Ovary (tissue), 9 donors: ENCODE results near the gene TCF7L1. TPM values are rescaled to one million over a fixed set of nuclear protein-coding genes. Genes with fewer than 3 reads are reported as not detected.

Source experiments
- DNase-seq, 5 donors: peaks; one replicate each; pipeline ENCODE4 v3.0.0-alpha.2; 2019 to 2020
- H3K27ac ChIP-seq, 2 donors: fragments of 200-600 bp; one replicate each; pipeline versions ENCODE4 v1.5.1 to v1.8.0; 2019 to 2022
- H3K27me3 ChIP-seq: fragments of 200-600 bp; one replicate; pipeline ENCODE4 v1.8.0; 2022
- H3K36me3 ChIP-seq: fragments of 200-600 bp; sonication (generic); one replicate; pipeline ENCODE4 v1.5.1; 2019
- H3K4me1 ChIP-seq: one replicate; pipeline ENCODE4 v1.8.1; 2013; ENCODE audit warnings: mild to moderate bottlenecking, moderate library complexity; ENCODE audit not compliant: insufficient read depth
- H3K4me3 ChIP-seq: fragments of 200-600 bp; sonication (generic); one replicate; pipeline ENCODE4 v1.5.1; 2017
- H3K9me3 ChIP-seq, 2 donors: fragments of 200-600 bp in 1 of 2; sonication (generic) in 1 of 2; one replicate each; pipeline versions ENCODE4 v1.5.1 to v1.8.1; 2013 to 2019; ENCODE audit warnings: mild to moderate bottlenecking in 1 of 2, moderate library complexity in 1 of 2
- EP300 ChIP-seq: sonication (generic); formaldehyde crosslinking; IDR thresholded peaks from one replicate; pipeline ENCODE4 v1.6.1; 2017; ENCODE audit warnings: antibody characterized with exemption
- POLR2A ChIP-seq: fragments of 450-650 bp; IDR thresholded peaks from one replicate; pipeline ENCODE4 v1.6.1; 2017; ENCODE audit warnings: antibody characterized with exemption, mild to moderate bottlenecking, moderate library complexity
- WGBS, 3 donors: extraction: QIAGEN DNeasy Blood & Tissue Kit in 1 of 3; methylation state at CpG; one replicate each; pipeline versions ENCODE4 v1.1.5 to v1.1.7; 2013 to 2017; 5-methylcytosine and 5-hydroxymethylcytosine counted together
- intact Hi-C, 4 donors: fragments of 100-400 bp; cut with DNase I; formaldehyde crosslinking; loops; one replicate each; pipeline versions ENCODE4 v1.11.0 to v1.15.1; 2022 to 2023
- polyA plus RNA-seq, 2 donors: library from polyadenylated mRNA; stranded (reverse); fragments of 200-250 nt in 1 of 2; fragments of 350-450 nt in 1 of 2; fragmentation: Illumina TruSeq in 1 of 2; extraction: RNeasy Lipid Tissue Mini Kit (QIAGEN cat#74804) in 1 of 2; gene quantifications; one replicate each; pipeline ENCODE4 v1.2.3, GENCODE V29; 2013 to 2014
- total RNA-seq, 7 donors: library from RNA; depleted of rRNA in 2 of 7; stranded (reverse); fragments of >200 nt in 2 of 7; fragmentation: NEBNext Ultra II Directional in 3 of 7; extraction: Animal tissue kit (Norgen Biotek cat#: 25700) in 3 of 7; gene quantifications; one replicate each; pipeline versions ENCODE4 v1.1.0 to v1.2.4, GENCODE V29; 2016 to 2023
- TF ChIP-seq, protein P1 (sequence below), 3 donors: fragments of 450-650 bp in 2 of 3; fragments of 200-600 bp in 1 of 3; IDR thresholded peaks; one replicate each; pipeline versions ENCODE4 v1.5.1 to v1.8.0; 2016 to 2022; ENCODE audit warnings: antibody characterized with exemption in 3 of 3, mild to moderate bottlenecking in 1 of 3
- donor health status: DM: no; HTN: no; CAD: no; lungs with moderate emphysema.
- donor health status: DM: no; HTN: no; CAD: no.
- donor health status: Bipolar disorder and iron deficiency.
- donor health status: DM: yes; HTN: yes; CAD: no.
- donor health status: DM: no; HTN: no; CAD: no.
- donor health status: DM: yes; HTN: yes; CAD: no.

TCF7L1 gene
- total and polyA plus RNA-seq, 9 donors: 5.2 to 29.8 (median 23.9) TPM

DNA sequence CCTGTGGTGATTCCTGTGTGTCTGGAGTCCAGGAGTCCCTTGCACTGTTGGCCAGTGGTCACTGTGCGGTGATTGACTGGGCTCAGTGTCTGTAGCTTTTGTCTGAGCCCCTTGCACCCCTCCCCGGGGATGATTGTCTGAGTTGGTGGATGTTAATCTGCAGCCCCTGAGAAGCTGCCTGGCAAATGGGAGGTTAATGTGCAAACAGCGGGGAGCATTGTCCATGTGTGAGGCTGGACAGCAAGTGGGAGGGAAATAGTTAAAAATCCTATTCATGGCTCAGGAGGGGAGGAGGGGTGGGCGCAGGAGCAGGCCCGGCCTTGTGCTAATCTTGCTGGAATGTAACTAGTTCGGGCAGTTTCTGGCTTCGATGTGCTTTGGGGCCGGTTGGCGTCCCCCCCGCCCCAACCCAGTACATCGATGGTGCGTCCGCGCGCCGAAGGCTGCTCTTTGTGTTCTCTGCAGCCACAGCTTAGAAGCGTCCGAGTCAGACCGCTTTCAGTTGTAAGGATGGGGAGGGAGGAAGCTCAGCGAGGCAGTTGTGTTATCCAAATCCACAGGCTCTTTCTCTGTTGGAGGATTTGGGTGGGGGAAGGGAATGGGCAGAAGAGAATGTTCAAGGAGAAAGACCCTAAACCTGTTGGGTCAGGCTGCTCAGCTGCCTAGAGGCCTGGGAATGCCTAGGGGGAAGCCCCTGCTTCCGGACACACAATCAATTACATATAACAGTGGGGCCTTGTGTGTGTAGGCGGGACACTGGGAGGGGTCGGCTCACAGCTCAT, 122.8 kb downstream of the TCF7L1 start:
- no peaks in the 10 kb centered on the region for H3K9me3 ChIP-seq
- DNase-seq: peak; percentile 51 to 86 (median 64)
- peaks cover 32% of the 10 kb centered on the region for H3K4me1 ChIP-seq
- TF ChIP-seq EP300: no peak
- TF ChIP-seq, protein P1, sequence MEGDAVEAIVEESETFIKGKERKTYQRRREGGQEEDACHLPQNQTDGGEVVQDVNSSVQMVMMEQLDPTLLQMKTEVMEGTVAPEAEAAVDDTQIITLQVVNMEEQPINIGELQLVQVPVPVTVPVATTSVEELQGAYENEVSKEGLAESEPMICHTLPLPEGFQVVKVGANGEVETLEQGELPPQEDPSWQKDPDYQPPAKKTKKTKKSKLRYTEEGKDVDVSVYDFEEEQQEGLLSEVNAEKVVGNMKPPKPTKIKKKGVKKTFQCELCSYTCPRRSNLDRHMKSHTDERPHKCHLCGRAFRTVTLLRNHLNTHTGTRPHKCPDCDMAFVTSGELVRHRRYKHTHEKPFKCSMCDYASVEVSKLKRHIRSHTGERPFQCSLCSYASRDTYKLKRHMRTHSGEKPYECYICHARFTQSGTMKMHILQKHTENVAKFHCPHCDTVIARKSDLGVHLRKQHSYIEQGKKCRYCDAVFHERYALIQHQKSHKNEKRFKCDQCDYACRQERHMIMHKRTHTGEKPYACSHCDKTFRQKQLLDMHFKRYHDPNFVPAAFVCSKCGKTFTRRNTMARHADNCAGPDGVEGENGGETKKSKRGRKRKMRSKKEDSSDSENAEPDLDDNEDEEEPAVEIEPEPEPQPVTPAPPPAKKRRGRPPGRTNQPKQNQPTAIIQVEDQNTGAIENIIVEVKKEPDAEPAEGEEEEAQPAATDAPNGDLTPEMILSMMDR (IDR thresholded peaks at IDR 0.05): no peak
- no peak for TF ChIP-seq POLR2A
- no peaks in the 10 kb centered on the region for H3K27me3 ChIP-seq
- no peak overlapping the region for H3K27ac ChIP-seq
- WGBS, 3 donors: 4 to 15% (median 7%) methylated on average over 23 of the region's 23 CpGs
- H3K4me3 ChIP-seq: peak overlapping the region; percentile 20
- intact Hi-C loops: no loop called here
- no peaks in the 10 kb centered on the region for H3K36me3 ChIP-seq

DNA sequence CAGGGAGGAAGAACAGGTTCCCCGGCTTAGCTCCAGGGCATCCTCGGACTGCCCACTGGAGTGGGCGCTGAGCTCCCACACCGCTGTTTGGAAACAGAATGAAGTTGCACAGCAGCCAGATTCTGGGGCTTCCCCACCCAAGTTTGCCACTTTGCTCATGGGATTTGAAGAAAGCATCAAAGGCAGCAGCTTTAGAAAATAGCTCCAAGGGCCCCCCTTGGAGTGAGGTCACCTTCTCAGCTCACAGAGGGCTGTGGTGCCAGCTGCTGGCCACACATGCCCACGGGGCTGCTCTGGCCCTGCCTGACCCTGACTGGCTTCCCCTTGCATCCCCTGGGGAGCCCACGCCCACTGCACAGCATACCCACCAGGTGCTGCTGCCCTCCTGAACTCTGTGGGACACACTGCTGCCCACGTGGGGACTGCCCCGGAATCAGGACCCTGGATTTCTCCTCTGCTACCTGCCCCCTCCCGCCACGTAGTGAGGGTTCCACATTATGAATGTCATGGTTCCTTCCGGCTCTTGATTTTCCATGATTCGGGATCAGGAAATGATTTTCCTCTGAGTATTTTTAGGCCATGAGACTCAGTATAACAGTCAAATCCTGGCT, 124.3 kb downstream of the TCF7L1 start:
- Histone ChIP-seq H3K27ac (peak overlapping the region in 1 of 2 donors; percentile 35), H3K9me3 (no peaks in the 10 kb centered on the region), H3K36me3 (no peaks in the 10 kb centered on the region), H3K4me3 (no peak overlapping the region), H3K4me1 (peaks cover 32% of the 10 kb centered on the region), H3K27me3 (no peaks in the 10 kb centered on the region)
- WGBS, 3 donors: 57 to 61% (median 59%) methylated on average over 12 of the region's 12 CpGs
- DNase-seq: no peak
- intact Hi-C loops: no loop called here
- TF ChIP-seq POLR2A (no peak), EP300 (no peak)
- TF ChIP-seq, protein P1 (IDR thresholded peaks at IDR 0.05): no peak

DNA sequence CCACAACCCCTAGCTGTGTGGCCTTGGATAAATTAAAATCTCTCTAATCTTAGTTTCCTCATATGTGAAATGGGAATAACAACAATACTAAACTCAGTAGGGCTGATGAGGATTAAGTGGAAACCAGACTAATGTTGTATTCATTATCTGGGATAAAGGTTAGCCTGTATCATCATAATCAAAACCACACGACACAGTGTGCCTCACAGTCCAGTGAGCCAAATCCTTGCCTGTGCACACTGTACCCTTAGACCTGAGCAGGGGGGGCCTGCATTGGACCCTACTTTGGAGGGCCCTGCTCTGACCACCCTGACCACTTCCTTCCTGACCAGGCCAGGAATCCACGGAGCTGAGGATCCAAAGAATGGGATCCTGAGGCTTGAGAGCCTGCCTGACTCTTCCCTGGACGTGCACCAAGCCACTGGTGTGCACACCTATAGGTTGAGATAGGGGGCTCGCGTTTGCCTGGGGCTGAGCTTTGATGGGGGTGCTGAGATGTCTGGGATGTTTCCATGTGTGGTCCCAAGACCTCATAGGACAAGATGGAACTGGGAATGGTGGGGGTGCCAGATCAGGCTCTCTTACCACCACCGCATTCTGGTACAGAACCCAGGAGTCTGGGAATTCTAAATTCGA, 124.9 kb downstream of the TCF7L1 start:
- TF ChIP-seq EP300 (no peak), POLR2A (no peak)
- TF ChIP-seq, protein P1 (IDR thresholded peaks at IDR 0.05): no peak
- no peak for DNase-seq
- H3K36me3 ChIP-seq: no peaks in the 10 kb centered on the region
- peak overlapping the region in 1 of 2 donors; percentile 51 for H3K27ac ChIP-seq
- H3K4me3 ChIP-seq: no peak overlapping the region
- peaks cover 32% of the 10 kb centered on the region for H3K4me1 ChIP-seq
- no peaks in the 10 kb centered on the region for H3K9me3 ChIP-seq
- WGBS, 3 donors: 55 to 61% (median 57%) methylated on average over 7 of the region's 7 CpGs
- H3K27me3 ChIP-seq: no peaks in the 10 kb centered on the region
- intact Hi-C loops: no loop called here

DNA sequence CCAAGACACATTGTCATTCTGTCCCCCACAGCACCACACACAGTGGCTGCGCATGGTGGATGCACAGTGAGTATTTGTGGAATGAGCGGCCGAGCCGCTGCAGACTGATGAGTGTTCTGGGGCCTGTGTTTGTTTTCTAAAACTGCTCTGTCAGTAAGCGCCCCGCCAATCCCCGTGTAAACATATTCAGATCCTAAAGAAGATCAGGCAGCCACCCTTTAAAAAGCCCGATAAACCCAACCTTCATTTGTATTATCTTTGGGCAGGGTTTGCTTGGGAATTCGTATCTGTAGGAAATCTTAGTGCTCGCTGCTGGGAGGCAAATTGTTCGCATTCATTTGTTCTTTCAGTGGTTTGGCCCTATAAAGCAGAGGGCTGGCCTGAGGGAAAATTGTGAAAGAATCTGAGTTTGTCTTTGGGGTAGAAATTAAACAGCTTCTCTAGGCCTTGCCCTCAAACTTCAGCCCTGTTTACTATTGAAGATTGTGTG, 126.0 kb downstream of the TCF7L1 start:
- Histone ChIP-seq H3K36me3 (no peaks in the 10 kb centered on the region), H3K9me3 (no peaks in the 10 kb centered on the region), H3K4me3 (no peak overlapping the region), H3K27me3 (no peaks in the 10 kb centered on the region), H3K27ac (no peak overlapping the region), H3K4me1 (peaks cover 32% of the 10 kb centered on the region)
- intact Hi-C loops: no loop called here
- no peak for TF ChIP-seq EP300
- no peak for TF ChIP-seq POLR2A
- TF ChIP-seq, protein P1 (IDR thresholded peaks at IDR 0.05): no peak
- WGBS, 3 donors: 33 to 43% (median 42%) methylated on average over 11 of the region's 11 CpGs
- no peak for DNase-seq
